Astrocyte (in vitro differentiated cells and primary cell): ENCODE results near the gene OPRL1. TPM values are rescaled to one million over a fixed set of nuclear protein-coding genes. Genes with fewer than 3 reads are reported as not detected.

ENCODE experiments used
- DNase-seq: peaks from one replicate; pipeline ENCODE4 v3.0.0-alpha.2; 2010; ENCODE audit warnings: low read depth
- FAIRE-seq: peaks from 2 replicates; lab custom pipeline; 2011; peaks lifted over from hg19 to GRCh38; lab: Jason Lieb, UNC
- H2AFZ ChIP-seq: 2 replicates; pipeline ENCODE4 v1.6.0; 2012; ENCODE audit warnings: low read depth, low read length, inconsistent platforms
- H3K27ac ChIP-seq: 2 replicates; pipeline ENCODE4 v1.5.1; 2011; ENCODE audit warnings: low read depth, low read length, inconsistent platforms
- H3K27me3 ChIP-seq: 2 replicates; pipeline ENCODE4 v1.6.0; 2011; ENCODE audit warnings: low read length, inconsistent platforms; ENCODE audit not compliant: insufficient read depth
- H3K36me3 ChIP-seq: 2 replicates; pipeline ENCODE4 v1.5.1; 2011; ENCODE audit warnings: low read length, inconsistent platforms; ENCODE audit not compliant: insufficient read depth
- H3K4me1 ChIP-seq: 2 replicates; pipeline ENCODE4 v1.5.1; 2011; ENCODE audit warnings: low read length, inconsistent platforms; ENCODE audit not compliant: insufficient read depth
- H3K4me2 ChIP-seq: 2 replicates; pipeline ENCODE4 v1.6.0; 2012; ENCODE audit warnings: low read length, inconsistent platforms
- H3K4me3 ChIP-seq: 2 replicates; pipeline ENCODE4 v1.5.1; 2011; ENCODE audit warnings: low read depth, mild to moderate bottlenecking, low read length, inconsistent platforms; ENCODE audit not compliant: insufficient read depth
- H3K79me2 ChIP-seq: 2 replicates; pipeline ENCODE4 v1.6.0; 2012; ENCODE audit warnings: mild to moderate bottlenecking, low read length, inconsistent platforms; ENCODE audit not compliant: insufficient read depth
- H3K9ac ChIP-seq: 2 replicates; pipeline ENCODE4 v1.6.0; 2012; ENCODE audit warnings: mild to moderate bottlenecking, low read length, inconsistent platforms
- H3K9me3 ChIP-seq: 2 replicates; pipeline ENCODE4 v1.5.1; 2012; ENCODE audit warnings: low read depth, mild to moderate bottlenecking, low read length, inconsistent platforms; ENCODE audit not compliant: insufficient read depth
- H4K20me1 ChIP-seq: 2 replicates; pipeline ENCODE4 v1.6.0; 2012; ENCODE audit warnings: low read length, inconsistent platforms; ENCODE audit not compliant: insufficient read depth
- H3K27ac Mint-ChIP-seq: one replicate; pipeline ENCODE4 v1.8.0; 2021; ENCODE audit warnings: mild to moderate bottlenecking, mixed read lengths; ENCODE audit not compliant: unreplicated experiment
- H3K27me3 Mint-ChIP-seq: one replicate; pipeline ENCODE4 v1.8.0; 2021; ENCODE audit warnings: low read depth, mixed read lengths; ENCODE audit not compliant: unreplicated experiment
- H3K36me3 Mint-ChIP-seq: one replicate; pipeline ENCODE4 v1.8.0; 2021; ENCODE audit warnings: low read depth, mixed read lengths; ENCODE audit not compliant: unreplicated experiment
- H3K4me1 Mint-ChIP-seq: one replicate; pipeline ENCODE4 v1.8.0; 2021; ENCODE audit warnings: low read depth, mixed read lengths; ENCODE audit not compliant: unreplicated experiment
- H3K4me3 Mint-ChIP-seq: one replicate; pipeline ENCODE4 v1.8.0; 2021; ENCODE audit warnings: mild to moderate bottlenecking, moderate library complexity, mixed read lengths; ENCODE audit not compliant: unreplicated experiment
- H3K9me3 Mint-ChIP-seq: one replicate; pipeline ENCODE4 v1.8.0; 2021; ENCODE audit warnings: mild to moderate bottlenecking, mixed read lengths; ENCODE audit not compliant: unreplicated experiment
- EZH2 ChIP-seq: IDR thresholded peaks from 2 replicates; pipeline ENCODE4 v1.6.1; 2012; ENCODE audit warnings: mild to moderate bottlenecking, low read length, inconsistent platforms; ENCODE audit not compliant: insufficient read depth
- total RNA-seq: library from RNA; stranded (reverse); gene quantifications from 2 replicates; pipeline ENCODE4 v1.2.1, GENCODE V29; 2021
- TF ChIP-seq, protein P1 (sequence below): IDR thresholded peaks from 2 replicates; pipeline ENCODE4 v1.5.1; 2011; ENCODE audit warnings: low read depth, mild to moderate bottlenecking, inconsistent platforms, low read length, moderate library complexity; ENCODE audit not compliant: insufficient read depth

Gene OPRL1
- total RNA-seq, 1 donor from 2014 or later, result 2.8 TPM

DNA sequence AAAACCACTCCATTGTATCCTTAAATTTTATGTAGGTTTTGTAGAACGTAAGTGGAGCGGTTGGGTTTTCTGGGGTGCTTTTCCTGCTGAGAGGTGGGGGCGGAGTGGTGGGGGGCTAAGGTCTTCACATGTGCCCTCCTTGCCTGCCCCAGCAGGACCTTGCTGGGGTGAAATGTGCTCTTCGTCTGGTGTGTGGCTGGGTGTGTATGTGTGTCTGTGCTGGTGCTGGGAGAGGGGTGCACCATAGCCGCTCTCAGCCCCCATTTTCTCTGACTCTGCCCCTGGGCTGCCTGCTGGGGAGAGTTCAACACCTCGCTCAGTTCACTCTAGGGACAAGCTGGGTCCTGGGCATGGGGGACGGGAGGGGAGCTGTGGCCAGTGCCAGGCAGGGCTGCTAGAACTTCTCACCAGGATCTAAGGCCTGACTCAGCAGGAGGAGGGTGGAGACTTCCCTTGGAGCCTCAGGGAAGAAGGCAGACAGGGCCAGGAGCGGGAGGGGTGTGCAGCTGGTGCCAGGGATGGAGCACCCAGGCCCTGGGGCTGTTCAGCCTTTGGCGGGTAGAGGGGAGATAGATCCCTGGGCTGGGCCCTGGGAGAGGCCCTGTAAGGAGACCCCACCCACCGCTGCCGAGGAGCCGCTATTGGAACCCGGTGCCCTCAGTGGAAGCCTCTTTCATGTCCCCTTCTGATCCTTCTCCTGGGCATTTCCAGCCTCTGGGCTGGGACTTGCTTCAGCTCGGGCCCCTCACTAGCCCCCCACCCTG is 35.2 kb upstream of the OPRL1 start:
- TF ChIP-seq EZH2, result no peak
- TF ChIP-seq, protein P1, sequence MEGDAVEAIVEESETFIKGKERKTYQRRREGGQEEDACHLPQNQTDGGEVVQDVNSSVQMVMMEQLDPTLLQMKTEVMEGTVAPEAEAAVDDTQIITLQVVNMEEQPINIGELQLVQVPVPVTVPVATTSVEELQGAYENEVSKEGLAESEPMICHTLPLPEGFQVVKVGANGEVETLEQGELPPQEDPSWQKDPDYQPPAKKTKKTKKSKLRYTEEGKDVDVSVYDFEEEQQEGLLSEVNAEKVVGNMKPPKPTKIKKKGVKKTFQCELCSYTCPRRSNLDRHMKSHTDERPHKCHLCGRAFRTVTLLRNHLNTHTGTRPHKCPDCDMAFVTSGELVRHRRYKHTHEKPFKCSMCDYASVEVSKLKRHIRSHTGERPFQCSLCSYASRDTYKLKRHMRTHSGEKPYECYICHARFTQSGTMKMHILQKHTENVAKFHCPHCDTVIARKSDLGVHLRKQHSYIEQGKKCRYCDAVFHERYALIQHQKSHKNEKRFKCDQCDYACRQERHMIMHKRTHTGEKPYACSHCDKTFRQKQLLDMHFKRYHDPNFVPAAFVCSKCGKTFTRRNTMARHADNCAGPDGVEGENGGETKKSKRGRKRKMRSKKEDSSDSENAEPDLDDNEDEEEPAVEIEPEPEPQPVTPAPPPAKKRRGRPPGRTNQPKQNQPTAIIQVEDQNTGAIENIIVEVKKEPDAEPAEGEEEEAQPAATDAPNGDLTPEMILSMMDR, result no peak
- H3K9ac ChIP-seq, result no peak overlapping the region
- H3K4me3 Mint-ChIP-seq, result no peak overlapping the region
- H3K4me1 Mint-ChIP-seq, result peaks cover 9% of the 10 kb centered on the region
- no peak overlapping the region for H3K27ac ChIP-seq
- peaks cover 58% of the 10 kb centered on the region for H3K27me3 ChIP-seq
- no peaks in the 10 kb centered on the region for H3K79me2 ChIP-seq
- FAIRE-seq (no peak), DNase-seq (no peak)
- H4K20me1 ChIP-seq, result peaks cover 9% of the 10 kb centered on the region
- H3K27me3 Mint-ChIP-seq, result peaks cover 46% of the 10 kb centered on the region
- no peaks in the 10 kb centered on the region for H3K36me3 ChIP-seq
- H3K4me2 ChIP-seq, result no peak overlapping the region
- H3K4me3 ChIP-seq, result no peak overlapping the region
- H3K9me3 ChIP-seq, result no peaks in the 10 kb centered on the region
- no peak overlapping the region for H2AFZ ChIP-seq
- peaks cover 2% of the 10 kb centered on the region for H3K4me1 ChIP-seq
- no peaks in the 10 kb centered on the region for H3K36me3 Mint-ChIP-seq
- no peak overlapping the region for H3K27ac Mint-ChIP-seq
- H3K9me3 Mint-ChIP-seq, result no peaks in the 10 kb centered on the region

DNA sequence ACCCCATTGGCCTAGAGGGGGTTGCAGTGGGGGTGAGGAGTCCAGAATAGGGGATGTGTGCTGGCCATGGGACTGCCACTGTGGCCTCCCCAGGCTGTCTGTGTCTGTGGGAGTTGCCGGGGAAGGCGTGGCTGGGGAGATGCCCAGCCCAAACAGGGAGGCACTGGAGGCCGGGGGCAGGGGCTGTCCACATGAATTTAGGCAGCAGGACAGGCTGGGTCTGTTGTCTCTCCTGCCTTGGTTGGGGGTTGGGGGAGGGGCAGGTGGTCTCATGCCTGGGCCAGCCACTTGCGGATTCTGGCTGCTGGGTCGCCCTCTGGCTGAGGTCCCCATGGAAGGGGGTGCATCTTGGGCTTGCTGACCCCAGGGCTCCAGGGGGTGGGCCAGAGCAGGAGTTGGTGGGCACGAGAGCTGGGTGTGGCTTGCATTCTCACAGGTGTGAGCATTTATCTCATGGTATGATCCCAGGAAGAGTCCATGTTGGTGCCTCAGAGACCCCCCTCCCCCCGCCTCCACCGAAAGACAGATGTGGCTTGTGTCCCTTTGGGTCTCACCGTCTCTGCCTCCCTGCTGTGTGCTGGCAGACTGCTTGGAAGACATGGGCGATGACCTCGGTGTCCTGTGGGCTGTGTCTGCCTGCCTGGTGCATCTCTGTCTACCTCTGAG is 34.4 kb upstream of the OPRL1 start:
- peaks cover 2% of the 10 kb centered on the region for H3K4me1 ChIP-seq
- FAIRE-seq, result no peak
- no peak overlapping the region for H3K4me2 ChIP-seq
- peaks cover 8% of the 10 kb centered on the region for H3K4me1 Mint-ChIP-seq
- H3K9me3 ChIP-seq, result no peaks in the 10 kb centered on the region
- peaks cover 41% of the 10 kb centered on the region for H3K27me3 Mint-ChIP-seq
- H3K36me3 Mint-ChIP-seq, result no peaks in the 10 kb centered on the region
- H4K20me1 ChIP-seq, result peaks cover 8% of the 10 kb centered on the region
- no peak overlapping the region for H2AFZ ChIP-seq
- no peak overlapping the region for H3K4me3 ChIP-seq
- no peaks in the 10 kb centered on the region for H3K79me2 ChIP-seq
- H3K4me3 Mint-ChIP-seq, result no peak overlapping the region
- TF ChIP-seq EZH2, result no peak
- TF ChIP-seq, protein P1, result no peak
- no peak overlapping the region for H3K27ac Mint-ChIP-seq
- no peak overlapping the region for H3K9ac ChIP-seq
- no peak overlapping the region for H3K27ac ChIP-seq
- H3K9me3 Mint-ChIP-seq, result no peaks in the 10 kb centered on the region
- no peak for DNase-seq
- no peaks in the 10 kb centered on the region for H3K36me3 ChIP-seq
- H3K27me3 ChIP-seq, result peaks cover 57% of the 10 kb centered on the region

DNA sequence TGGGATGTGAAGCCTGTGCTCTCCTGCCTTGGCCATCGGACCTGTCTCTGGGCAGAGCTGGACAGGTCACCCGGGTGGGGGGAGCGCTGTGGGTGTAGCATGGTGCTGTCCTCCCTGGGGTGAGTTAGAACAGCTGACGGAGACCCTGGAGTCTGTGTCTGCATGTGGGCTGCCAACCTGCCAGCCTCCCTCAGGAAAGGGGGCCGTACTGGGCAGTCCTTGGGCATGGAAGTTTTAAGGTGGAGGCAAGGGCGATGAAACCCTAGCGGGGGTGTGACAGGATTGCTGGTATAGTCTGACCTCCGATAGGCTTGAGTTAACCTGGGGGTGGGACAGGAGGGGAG is 32.9 kb upstream of the OPRL1 start:
- no peaks in the 10 kb centered on the region for H3K36me3 ChIP-seq
- no peaks in the 10 kb centered on the region for H3K9me3 ChIP-seq
- H3K4me3 ChIP-seq, result no peak overlapping the region
- Mint-ChIP-seq H3K27me3 (peaks cover 43% of the 10 kb centered on the region), H3K36me3 (no peaks in the 10 kb centered on the region), H3K4me3 (no peak overlapping the region), H3K4me1 (peaks cover 8% of the 10 kb centered on the region), H3K27ac (no peak overlapping the region), H3K9me3 (no peaks in the 10 kb centered on the region)
- H2AFZ ChIP-seq, result no peak overlapping the region
- H3K9ac ChIP-seq, result no peak overlapping the region
- no peak for TF ChIP-seq EZH2
- TF ChIP-seq, protein P1, result no peak
- H3K79me2 ChIP-seq, result no peaks in the 10 kb centered on the region
- DNase-seq (no peak), FAIRE-seq (no peak)
- H4K20me1 ChIP-seq, result peaks cover 12% of the 10 kb centered on the region
- H3K4me1 ChIP-seq, result peaks cover 2% of the 10 kb centered on the region
- no peak overlapping the region for H3K4me2 ChIP-seq
- no peak overlapping the region for H3K27ac ChIP-seq
- H3K27me3 ChIP-seq, result peaks cover 48% of the 10 kb centered on the region
